NB4 (cell line): Measurements from ENCODE around the gene AZI2.

Experiments
- DNase-seq: peaks from one replicate; pipeline ENCODE4 v3.0.0; 2010; ENCODE audit warnings: low read depth
- H3K4me3 ChIP-seq: one replicate; pipeline ENCODE4 v1.5.1; 2011; ENCODE audit warnings: mild to moderate bottlenecking, low read depth, low read length, moderate library complexity
- CTCF ChIP-seq: IDR thresholded peaks from one replicate; pipeline ENCODE4 v1.5.1; 2012; ENCODE audit warnings: low read depth, low read length
- MAX ChIP-seq: IDR thresholded peaks from 2 replicates; pipeline ENCODE4 v1.6.1; 2011; ENCODE audit warnings: low read depth, low read length
- MYC ChIP-seq: IDR thresholded peaks from 2 replicates; pipeline ENCODE4 v1.6.1; 2011; ENCODE audit warnings: low read depth, low read length
- POLR2A ChIP-seq: IDR thresholded peaks from 2 replicates; pipeline ENCODE4 v1.6.1; 2011; ENCODE audit warnings: mild to moderate bottlenecking; ENCODE audit not compliant: insufficient read length; ENCODE audit errors: extremely low read depth

AZI2 gene

GRCh38 chr3:28335246-28335645 is 13.4 kb downstream of the AZI2 start:
- no peak overlapping the region for H3K4me3 ChIP-seq
- DNase-seq = no peak
- TF ChIP-seq MYC (no peak), MAX (no peak)

- DNase-seq = no peak
- TF ChIP-seq POLR2A (no peak), MYC (no peak)
Measured at GRCh38 chr3:28334552-28334951, 14.1 kb downstream of the AZI2 start.

GRCh38 chr3:28328188-28329151 is 20.2 kb downstream of the AZI2 start:
- DNase-seq = peak; percentile 25
- TF ChIP-seq MYC = no peak
- TF ChIP-seq CTCF = peak; percentile 19
- TF ChIP-seq POLR2A = no peak
- TF ChIP-seq MAX = no peak
- no peak overlapping the region for H3K4me3 ChIP-seq

More at GRCh38 chr3:28334552-28334951, 14.1 kb downstream of the AZI2 start:
- no peak overlapping the region for H3K4me3 ChIP-seq

GRCh38 chr3:28326458-28326926 is 22.1 kb downstream of the AZI2 start:
- TF ChIP-seq MAX (no peak), MYC (no peak), POLR2A (no peak), CTCF (no peak)
- H3K4me3 ChIP-seq = no peak overlapping the region
- no peak for DNase-seq

- no peak for DNase-seq
- no peak for TF ChIP-seq POLR2A
- no peak overlapping the region for H3K4me3 ChIP-seq
Measured at GRCh38 chr3:28322464-28322863, 26.2 kb downstream of the AZI2 start.

GRCh38 chr3:28320981-28321380 is 27.6 kb downstream of the AZI2 start:
- no peak for TF ChIP-seq MAX
- TF ChIP-seq CTCF = no peak
- no peak for TF ChIP-seq MYC
- no peak for TF ChIP-seq POLR2A
- DNase-seq = no peak
- no peak overlapping the region for H3K4me3 ChIP-seq

- TF ChIP-seq POLR2A (no peak), MAX (no peak), MYC (no peak), CTCF (peak; percentile 67)
- DNase-seq = peak; percentile 60
- H3K4me3 ChIP-seq = no peak overlapping the region
Measured at GRCh38 chr3:28317438-28318022, 31.1 kb downstream of the AZI2 start.
